Superior temporal gyrus (tissue), 1 donor: ENCODE data around the gene DEDD.

Experiments
- DNase-seq: peaks from one replicate; pipeline ENCODE4 v3.0.0-alpha.2; 2016; ENCODE audit errors: extremely low spot score

The DEDD gene

DNA sequence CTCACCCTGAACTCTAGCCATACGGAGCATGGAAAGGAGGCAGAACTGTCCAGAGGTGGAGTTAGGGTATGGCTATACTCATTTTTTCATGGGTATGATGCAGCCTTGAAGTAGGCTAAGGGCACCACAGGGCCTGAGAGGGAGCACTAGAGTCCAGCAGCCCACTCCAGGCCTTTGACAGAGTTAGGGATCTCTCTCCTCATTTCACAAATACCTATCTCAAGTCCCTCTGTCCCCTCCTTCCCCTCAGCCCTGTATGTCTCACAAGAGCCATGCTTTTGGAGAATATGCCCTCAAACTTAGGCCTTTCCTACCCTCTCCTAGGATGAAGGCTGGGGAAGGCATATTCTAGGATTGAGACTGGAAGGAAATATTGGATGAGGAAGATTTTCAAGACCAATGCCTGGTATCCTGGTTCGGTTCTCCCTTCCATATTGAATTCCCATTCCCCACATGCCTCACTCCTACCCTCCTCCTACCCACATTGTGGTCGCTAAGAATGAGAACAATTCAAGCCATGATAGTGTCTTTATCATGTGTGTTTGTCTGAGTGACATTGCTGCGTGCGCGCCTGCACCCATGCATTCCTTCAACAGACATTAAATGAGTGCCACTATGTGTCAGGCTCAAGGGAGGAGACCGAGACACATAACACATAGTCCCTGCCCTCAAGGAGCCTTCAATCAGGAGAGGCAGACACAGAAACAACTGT lies 40.5 kb downstream of the DEDD start:
- no peak for DNase-seq

DNA sequence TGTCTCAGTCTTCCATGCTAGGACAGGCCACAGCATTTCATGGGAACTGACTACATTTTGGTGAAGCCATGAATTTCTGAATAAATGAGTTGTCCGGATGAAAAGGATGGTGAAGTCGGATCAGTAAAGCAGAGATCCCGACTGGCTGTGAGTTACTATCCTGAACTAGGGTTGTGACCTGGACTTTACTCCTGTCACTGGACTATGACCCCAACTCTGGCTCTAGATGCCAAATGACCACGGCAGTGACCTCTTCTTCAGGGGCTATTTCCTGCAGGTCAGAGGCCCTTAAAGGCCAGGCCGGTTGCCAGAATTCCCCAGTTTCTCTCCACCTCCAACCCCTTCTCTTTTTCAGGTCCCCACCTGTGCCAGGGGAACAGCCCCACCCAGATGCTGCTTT lies 41.4 kb downstream of the DEDD start:
- DNase-seq, result no peak

DNA sequence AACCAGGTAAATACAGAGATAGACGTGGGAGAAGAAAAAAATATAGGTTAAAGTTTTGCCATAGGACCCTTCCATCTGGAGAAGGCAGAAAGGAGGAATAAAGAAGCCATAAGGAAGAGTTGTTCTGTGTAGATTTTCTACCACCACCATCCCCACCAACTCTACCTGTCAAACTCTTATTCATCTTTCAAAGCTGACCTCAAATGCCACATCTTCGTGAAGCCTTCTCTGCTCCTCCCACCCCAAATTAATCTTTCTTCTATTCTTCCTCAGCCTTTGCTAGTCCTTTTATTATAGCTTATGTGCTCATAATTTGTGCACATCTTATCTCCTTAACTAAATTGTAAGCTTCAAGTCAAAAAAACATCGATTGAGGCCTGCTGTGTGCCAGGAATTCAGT lies 41.9 kb downstream of the DEDD start:
- no peak for DNase-seq

DNA sequence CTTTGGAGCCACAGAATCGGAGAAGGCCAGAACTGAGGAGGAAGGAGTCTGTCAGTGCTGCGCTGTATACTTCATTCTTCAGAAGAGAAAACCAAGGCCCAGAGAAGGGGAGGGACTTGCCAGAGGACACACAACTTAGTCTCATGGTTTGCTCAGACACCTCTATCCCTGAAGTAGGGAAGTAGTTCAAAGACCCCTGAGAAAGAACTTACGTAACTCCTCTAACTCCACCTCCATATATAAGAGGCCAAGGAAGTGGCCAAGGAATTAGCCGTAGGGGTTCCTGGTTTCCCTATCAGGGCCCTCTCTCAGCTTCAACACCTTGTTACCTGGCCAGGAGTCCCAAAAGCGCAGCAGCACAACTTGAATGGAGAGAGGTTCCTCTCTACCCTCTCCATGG lies 42.5 kb downstream of the DEDD start:
- no peak for DNase-seq

DNA sequence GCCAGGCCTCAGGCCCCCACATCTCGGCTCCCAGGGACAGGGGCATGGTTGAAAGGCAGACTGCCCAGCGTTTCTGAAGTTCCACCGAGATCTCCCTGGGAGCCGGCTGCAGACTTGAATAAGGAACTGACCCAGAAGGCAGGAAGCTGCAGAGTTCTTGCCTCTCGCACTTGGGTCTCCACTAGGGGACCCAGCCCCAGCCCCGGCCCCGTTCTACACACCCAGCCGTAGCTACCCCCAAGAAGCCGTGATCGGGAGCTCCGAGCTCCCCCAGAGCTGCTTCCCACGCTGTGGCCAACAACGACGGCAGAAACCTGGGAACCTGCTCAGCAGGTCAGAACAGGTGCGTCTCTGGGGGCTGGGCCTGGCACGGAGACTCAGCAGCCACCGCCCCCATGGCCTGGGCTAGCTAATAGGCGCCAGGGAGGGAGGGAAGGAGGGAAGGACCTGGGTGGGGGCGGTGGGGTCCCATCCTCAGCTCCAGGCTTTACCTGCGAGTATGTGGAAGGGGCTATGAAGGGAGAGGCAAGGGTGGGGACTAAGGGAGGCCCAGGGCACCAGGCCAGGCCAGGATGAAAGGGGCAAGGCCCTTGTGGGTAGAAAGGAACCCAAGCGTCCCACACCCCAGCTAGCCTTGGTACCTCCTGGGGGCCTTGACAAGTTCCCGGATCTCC lies 43.1 kb downstream of the DEDD start, which contains the start of gene NECTIN4:
Gene NECTIN4 (minus strand): TSS at position 308 of the 674 bp plus-strand sequence. CDS start 262 bp downstream, at position 46.
- DNase-seq, result no peak

DNA sequence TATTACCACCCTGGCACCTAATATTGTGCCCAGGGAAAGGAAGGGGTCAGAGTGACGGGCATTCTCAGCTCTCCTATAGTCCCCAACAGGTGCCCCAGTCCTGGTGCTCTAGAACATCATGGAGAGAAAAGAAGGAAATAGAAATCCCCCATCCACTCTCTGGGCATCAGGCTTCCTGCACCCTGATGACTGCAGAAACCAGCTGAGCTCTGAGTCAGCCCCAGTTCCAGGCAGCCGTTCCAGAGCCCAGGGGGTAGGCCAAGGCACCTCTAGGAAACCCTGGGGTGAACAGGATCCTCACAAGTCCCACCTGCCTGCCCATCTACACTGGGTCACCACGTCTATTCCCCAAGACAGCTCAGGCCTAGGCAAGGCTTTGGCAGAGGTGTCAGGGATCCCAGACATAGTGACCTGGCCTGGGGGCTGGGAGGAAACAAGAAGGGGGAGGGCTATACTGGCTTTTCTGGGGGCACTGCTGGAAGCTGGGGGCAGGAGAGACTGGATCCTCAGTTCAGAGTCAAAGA lies 43.8 kb downstream of the DEDD start:
- DNase-seq, result no peak

DNA sequence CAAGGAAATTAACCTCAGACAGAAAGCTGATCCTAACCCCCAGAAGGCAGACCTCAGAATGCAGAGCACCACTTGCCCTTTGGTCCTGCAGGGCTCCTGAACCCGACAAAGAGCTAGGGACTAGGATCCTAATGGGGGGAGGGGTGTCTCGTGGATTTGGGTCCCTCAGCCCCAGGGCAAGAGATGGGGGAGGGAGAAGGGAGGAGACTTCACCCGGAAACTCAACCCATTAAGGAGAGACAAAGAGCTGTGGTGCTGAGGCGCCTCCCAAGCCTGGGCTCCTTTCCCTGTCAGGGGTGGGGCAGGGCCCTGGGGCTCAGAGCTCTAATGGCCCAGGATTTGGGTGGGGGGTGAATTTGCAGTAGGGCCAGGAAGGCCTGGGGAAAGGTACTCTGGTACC lies 46.0 kb downstream of the DEDD start:
- DNase-seq, result no peak

DNA sequence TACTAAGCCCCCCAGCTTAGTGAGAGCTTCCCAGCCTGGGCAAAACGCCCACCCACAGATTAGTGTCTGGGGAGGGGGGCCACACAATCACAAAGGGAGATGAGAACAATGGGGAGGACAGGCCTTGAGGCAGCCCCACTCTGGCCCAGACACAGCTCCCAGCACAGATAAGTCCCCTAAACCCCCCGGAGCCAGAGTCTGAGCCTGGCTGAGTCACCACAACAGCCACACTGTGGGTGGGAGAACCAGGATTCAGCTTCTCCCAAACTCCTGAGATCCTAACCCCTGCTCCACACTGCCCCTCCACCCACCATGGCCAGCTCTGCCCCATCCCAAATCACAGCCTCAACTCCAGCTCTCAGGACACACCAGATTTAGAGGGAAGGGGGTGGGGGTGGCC lies 47.3 kb downstream of the DEDD start:
- no peak for DNase-seq

DNA sequence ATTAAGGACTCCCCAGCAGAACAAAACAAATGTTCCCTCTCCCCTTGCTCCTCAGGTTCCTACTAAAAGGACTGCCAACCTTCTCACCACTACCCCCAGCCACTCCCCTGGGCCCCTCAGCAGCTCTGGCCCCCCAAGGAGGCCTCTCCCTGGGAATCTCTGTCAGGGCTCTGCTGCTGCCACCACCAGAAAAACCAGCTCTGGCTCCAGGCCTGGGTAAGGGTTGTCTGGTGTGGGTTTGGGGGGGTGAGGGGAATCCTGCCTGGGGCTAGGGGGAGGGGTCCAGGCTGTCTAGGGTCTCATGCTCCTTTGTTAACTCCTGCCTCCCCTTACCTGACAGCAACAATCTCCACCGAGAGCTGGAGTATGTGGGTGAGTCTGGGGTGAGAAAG lies 47.9 kb downstream of the DEDD start:
- no peak for DNase-seq

DNA sequence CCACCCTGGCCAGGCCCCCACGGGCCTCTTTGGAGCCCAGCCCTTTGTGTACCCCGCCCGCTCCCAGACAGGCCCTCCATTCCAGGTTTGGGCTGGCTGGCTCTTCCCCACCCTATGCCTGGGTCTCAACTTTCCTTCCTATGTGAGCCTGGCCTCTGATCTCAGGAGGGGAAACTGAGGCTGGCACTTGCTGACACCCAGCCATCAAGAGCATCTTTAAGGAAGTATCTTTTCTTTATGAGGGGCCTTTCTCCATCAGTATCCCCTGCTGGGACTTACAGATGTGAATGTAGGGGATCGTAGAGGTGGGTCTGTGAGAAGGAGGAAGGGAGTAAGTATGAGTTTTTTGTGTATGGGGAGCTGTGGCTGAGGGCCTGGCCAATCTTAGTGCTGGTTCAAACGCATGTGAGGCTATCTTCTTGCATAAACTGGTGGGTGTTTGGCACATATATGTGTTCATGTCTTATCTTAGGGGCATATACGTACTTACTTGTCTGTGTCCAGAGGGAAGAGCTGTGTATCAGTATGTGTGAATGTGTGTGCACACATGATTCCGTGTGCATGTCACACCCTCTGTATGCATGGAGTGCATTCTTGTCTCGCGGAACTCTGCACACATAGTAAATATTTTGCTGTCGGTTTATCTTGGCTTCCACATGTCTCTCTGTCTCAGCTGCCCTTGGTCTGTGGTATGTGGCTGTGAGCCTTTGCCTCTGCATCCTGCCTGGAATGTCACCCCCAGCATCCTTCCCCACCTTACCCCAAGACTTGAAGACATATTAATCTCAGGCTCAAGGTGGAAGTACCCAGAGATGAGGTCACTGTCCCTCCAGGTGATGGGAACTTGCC lies 48.5 kb downstream of the DEDD start:
- no peak for DNase-seq

DNA sequence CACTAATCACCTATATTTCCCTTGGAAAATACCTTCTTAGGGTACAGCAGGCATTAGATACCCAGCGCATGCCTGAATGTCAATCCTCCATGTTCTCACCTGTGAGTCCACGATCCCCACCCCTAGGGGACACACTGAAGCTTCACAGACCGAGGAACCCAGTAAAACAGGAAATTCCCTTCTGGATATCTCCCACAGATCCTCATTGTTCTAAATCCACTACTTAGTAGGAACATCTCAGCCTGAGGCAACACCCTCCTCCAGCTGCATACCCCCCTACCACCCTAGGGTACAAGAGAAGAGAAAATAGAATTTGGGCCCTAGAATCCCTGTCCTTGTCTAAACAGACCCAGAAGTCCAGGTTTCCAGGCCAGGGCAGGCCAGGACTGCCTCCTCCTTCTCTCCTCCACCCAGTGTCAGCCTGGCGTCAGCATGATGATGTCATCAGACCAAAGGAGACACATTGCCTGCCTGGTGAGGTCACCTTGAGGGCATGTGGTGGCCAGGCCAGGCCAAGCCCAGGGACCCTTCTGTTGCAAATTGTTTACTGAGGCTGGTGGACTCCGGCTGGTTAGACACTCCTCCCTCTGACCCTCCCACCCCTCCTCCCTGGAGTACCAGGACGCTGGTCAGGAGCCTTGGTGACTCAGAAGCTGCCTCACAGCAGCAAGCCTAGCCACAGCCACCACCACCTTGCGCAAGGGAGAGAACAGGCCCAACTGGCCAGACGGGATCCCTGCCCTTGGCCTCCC lies 49.3 kb downstream of the DEDD start:
- DNase-seq, result no peak

DNA sequence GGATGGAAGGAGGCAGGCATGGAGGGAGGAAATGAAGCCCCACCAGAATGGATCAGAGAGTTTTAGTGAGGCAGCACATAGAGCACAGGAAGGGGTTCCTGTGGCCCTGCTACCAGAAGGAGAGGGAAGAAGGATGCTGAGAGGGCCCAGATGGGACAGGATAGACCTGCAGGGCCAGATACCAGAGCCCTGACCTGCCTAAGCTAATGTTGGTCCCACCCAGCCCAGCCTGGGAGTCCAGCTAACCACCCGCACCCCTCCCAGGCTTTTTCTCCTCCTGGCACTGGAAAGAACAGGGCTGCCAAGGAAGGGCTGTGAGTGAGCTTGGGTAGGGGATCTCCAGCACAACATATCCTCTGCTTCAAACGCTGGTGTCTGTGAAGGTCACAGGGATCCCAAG lies 50.0 kb downstream of the DEDD start:
- no peak for DNase-seq

DNA sequence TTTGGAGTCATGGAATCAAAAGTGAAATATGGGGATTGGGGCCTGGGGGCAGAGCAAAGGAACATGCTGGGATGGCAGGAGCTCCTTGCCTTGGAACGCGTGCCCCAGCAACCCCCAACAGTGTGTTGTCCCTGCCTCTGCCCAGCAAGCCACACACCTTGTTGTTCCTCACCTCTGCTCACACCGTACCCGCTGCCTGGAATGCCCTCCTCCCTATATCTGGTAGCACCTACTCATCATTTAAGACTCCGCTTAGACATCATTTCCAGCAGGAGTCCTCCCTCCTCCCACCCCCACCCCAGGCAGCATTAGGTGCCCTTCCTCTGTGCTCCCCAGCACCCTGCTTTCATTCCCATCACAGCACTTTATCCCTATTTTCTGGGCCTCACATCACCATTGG lies 50.9 kb downstream of the DEDD start:
- no peak for DNase-seq

DNA sequence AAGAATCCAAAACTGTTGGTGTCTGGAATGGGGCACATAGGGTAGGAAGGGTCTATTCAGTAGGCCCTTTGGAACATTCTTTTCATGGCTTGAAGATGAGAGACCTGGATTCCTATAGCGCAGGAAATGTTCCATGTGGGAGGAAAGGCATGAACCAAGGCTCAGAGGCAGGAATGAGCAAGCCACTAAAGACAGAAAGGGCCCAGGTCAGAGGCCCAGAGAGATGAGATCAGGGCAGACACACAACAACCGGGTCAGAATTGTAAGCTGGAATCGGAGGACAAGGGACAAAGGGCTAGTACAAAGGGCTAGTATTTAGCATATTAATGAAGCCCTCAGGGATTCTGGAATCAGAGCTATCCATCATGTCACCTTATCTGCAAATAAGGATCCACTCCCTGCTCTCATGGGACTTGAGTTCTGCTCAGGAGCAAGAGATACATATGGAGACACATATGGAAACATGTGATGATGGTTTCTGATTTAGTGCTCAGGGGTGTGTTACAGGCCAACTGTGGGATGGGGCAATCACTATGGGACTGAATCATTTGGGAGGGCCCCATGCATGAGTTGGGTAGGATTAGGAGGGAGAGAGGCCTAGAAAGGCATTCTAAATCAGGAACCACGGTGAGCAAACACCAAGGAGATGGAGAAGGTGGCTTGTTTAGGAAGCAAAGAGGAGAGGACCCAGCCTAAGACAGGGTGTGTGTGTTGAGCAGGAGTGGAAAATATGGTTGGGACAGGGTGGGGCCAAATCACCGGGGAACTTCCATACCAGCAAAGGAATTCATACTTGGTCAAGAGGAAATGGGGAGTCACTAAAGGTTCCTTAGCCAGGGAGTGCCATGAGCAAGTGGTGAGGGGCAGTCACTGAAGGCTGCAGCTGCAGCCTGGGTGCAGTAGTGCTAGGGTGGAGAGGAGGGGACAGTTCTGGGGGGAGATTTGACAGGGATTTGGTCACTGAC lies 51.7 kb downstream of the DEDD start:
- no peak for DNase-seq

DNA sequence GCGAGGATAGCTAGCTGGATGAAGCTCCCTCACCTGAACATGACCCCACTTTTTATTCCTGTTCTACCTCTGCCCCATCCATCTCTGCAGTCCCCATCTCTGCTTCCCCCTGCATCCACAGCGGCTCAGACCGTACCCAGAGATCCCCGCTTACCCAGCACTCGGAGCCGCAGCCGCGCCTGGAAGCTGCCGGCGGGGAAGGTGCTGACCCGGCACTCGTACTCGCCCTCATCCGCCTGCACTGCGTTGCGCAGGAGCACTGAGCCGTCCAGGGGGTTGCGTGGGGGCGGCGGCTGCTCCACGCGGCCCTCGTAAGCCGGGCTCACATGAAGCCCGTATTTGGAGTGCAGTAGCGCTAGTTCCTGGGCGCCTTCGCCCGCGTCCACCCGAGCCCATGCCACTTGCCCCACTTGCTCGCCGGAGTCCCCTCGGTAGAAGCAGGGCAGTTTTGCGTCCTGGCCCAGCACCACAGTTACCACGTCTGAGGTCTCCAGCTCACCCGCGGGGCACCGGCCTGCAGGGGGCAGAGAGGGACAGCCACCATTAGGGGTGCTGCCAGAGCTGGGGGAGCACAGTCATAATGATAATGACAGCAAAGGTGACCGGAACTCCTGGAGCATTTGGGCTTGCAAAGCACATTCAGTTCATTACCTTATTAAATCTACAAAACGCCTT lies 52.9 kb downstream of the DEDD start:
- no peak for DNase-seq

DNA sequence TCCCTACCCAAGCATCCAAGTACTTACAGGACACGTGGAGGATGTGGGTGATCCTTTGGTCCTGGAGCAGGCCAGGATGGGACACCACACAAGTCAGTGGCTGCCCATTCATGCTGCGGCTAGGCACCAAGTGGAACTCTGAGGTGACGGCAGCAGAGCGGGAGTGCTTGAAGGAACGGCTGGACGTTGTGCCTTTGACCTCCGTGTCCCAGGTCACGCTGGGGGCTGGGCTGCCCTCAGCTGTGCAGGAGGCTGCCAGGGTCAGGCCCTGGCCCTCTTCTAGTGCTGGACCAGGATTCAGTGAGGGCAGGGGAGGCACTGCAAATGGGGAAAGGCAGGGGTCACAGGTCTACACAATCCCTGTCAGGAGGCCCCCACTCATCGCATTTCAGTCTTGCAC lies 55.0 kb downstream of the DEDD start:
- DNase-seq, result no peak

DNA sequence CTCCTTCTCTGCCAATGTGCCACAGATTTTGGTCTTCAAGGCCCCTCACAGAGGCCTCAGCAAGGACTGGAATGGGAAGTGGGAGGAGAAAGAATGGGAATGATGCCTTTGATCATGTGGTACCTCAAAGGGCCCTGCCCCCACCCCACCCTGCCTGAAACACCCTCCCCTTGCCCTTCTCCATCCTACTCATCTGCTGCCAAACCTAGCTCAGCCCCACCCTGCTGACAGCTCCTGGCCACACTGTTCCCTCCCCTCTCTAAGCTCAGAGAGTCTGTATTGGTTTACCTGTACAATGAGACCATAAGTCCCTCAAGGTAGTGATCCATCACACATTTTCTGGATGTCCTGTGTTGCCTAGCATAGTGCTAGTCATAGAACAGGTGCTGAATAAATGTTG lies 56.1 kb downstream of the DEDD start:
- DNase-seq, result no peak

DNA sequence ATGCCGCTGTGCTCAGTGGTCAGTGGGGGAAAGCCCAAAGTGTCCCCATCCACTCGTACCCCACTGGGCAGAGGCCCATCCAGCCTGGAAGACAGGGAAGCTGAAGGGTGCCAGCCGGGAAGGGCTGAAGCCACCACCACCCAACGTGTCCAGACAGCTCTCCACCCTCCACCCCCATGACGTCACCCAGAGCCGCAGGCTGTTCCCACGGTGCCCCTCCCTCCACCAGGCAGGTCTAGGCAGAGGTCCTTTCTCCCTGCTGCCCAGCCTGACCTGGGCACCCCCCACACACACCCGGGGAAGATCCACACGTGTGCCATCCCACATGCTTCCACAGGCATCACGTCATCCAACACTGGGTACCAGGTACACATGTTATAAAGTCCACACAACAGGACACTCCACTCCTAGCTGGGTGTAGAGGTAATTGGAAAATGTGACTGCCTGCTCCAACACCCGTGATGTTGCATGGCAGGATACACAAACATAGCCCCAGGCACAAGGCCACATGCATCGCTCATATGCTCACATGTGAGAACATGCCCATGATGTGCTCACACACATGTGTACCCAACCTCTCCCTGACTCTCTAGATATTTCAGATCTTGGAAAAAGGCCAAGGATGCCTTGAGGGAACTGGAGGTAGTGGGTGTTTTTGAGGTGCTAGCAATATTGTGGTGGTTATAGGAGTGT lies 57.6 kb downstream of the DEDD start:
- no peak for DNase-seq

DNA sequence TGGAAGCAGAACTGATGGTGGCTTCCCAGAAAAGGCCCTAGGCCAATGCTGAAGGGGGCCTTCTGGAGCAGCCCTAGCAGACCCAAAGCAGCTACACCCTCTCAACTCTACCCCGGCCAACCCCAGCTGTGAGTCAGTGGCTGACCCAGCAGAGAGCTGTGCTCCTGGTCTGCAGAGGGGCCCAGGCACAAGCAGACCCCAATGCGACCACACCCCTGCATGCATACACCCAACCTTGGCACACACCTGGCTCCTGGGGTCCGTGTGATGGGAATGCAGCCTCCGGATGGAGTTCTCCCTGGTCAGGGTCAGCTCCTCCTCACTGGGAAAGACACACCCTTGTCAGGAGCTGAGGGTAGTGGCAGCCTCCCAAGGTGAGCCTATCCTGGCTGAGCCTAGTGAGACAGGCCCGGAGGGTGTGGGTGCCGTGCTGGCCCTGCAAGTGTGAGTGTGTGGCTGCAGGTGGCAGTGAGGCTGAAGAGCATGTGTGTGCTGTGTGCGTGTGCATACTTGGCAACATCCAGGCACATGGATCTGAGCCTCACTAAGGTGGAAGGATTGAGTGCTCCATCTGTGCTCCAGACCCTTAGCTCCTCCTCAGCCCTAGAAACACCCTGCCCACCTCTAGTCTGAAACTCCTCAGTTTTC lies 58.9 kb downstream of the DEDD start:
- no peak for DNase-seq
